Endodermal cell (in vitro differentiated cells): Measurements from ENCODE around the gene TSC2. TPM values are rescaled to one million over a fixed set of nuclear protein-coding genes. Genes with fewer than 3 reads are reported as not detected.
A peak's percentile ranks its signal among the peaks of the same experiment; 100 is the strongest.

Experiments used
- DNase-seq: peaks from one replicate; pipeline ENCODE4 v3.0.0-alpha.2; 2017
- H3K27ac ChIP-seq: 2 replicates; pipeline ENCODE4 v1.5.1; 2013; ENCODE audit warnings: mild to moderate bottlenecking, low read depth, low read length, moderate library complexity
- H3K27me3 ChIP-seq: 2 replicates; pipeline ENCODE4 v1.6.1; 2013; ENCODE audit warnings: mild to moderate bottlenecking, low read length, moderate library complexity; ENCODE audit not compliant: insufficient read depth, control insufficient read depth, poor library complexity, severe bottlenecking
- H3K36me3 ChIP-seq: 2 replicates; pipeline ENCODE4 v1.7.0; 2013; ENCODE audit warnings: mild to moderate bottlenecking, low read length, moderate library complexity; ENCODE audit not compliant: control insufficient read depth, insufficient read depth
- H3K4me1 ChIP-seq: one replicate; pipeline ENCODE4 v1.7.0; 2013; ENCODE audit warnings: low read length; ENCODE audit not compliant: control insufficient read depth, insufficient read depth
- H3K4me3 ChIP-seq: 2 replicates; pipeline ENCODE4 v1.5.1; 2013; ENCODE audit warnings: mild to moderate bottlenecking, low read length, moderate library complexity
- H3K9ac ChIP-seq: 2 replicates; pipeline ENCODE4 v1.6.1; 2013; ENCODE audit warnings: mild to moderate bottlenecking, low read length, moderate library complexity; ENCODE audit not compliant: poor library complexity, severe bottlenecking; ENCODE audit errors: extremely low read depth
- H3K9me3 ChIP-seq: 2 replicates; pipeline ENCODE4 v1.6.1; 2013; ENCODE audit warnings: mild to moderate bottlenecking, low read length, moderate library complexity; ENCODE audit not compliant: control insufficient read depth
- H3K27ac Mint-ChIP-seq: 2 replicates; pipeline ENCODE4 v1.8.0; 2020; ENCODE audit warnings: mixed read lengths
- H3K27me3 Mint-ChIP-seq: 2 replicates; pipeline ENCODE4 v1.8.0; 2021; ENCODE audit warnings: mild to moderate bottlenecking, mixed read lengths; ENCODE audit not compliant: insufficient read depth
- H3K36me3 Mint-ChIP-seq: 2 replicates; pipeline ENCODE4 v1.8.0; 2020; ENCODE audit warnings: low read depth, mixed read lengths
- H3K4me1 Mint-ChIP-seq: 2 replicates; pipeline ENCODE4 v1.8.0; 2020; ENCODE audit warnings: mixed read lengths
- H3K4me3 Mint-ChIP-seq: 2 replicates; pipeline ENCODE4 v1.8.0; 2020; ENCODE audit warnings: mild to moderate bottlenecking, moderate library complexity, mixed read lengths
- H3K9me3 Mint-ChIP-seq: 2 replicates; pipeline ENCODE4 v1.8.0; 2020; ENCODE audit warnings: mild to moderate bottlenecking, mixed read lengths
- CTCF ChIP-seq: fragments of 200-600 bp; sonication (generic); conservative IDR thresholded peaks from 2 replicates; pipeline ENCODE4 v1.5.0; 2021; ENCODE audit warnings: antibody characterized with exemption, mild to moderate bottlenecking
- WGBS, 2 experiments: methylation state at CpG; one replicate each; pipeline versions ENCODE4 v1.1.5 to v1.1.7; 2013; ENCODE audit warnings: missing lambda C conversion rate in 2 of 2, mixed read lengths in 1 of 2; ENCODE audit not compliant: insufficient coverage in 1 of 2, insufficient read length in 1 of 2; 5-methylcytosine and 5-hydroxymethylcytosine counted together
- total RNA-seq, 2 donors: library from RNA; stranded (reverse); fragmentation: NEBNext Ultra II Directional in 1 of 2; extraction: Animal tissue kit (Norgen Biotek cat#: 25700) in 1 of 2; gene quantifications; 2 replicates in 1 of 2; 3 replicates in 1 of 2; pipeline ENCODE4 v1.2.1, GENCODE V29; 2021

The TSC2 gene
- total RNA-seq, 2 donors from 2014 or later, result 166 to 192 TPM

- Mint-ChIP-seq H3K36me3 (peaks cover 2% of the 10 kb centered on the region), H3K27me3 (no peaks in the 10 kb centered on the region), H3K4me3 (no peak overlapping the region), H3K27ac (no peak overlapping the region), H3K9me3 (no peaks in the 10 kb centered on the region), H3K4me1 (peaks cover 14% of the 10 kb centered on the region)
- Histone ChIP-seq H3K27me3 (no peaks in the 10 kb centered on the region), H3K36me3 (no peaks in the 10 kb centered on the region), H3K27ac (no peak overlapping the region), H3K9ac (no peak overlapping the region), H3K4me3 (no peak overlapping the region), H3K4me1 (peaks cover 3% of the 10 kb centered on the region), H3K9me3 (no peaks in the 10 kb centered on the region)
- 93 to 97% methylated on average over 16 to 22 of the region's 22 CpGs for WGBS, 2 experiments
- DNase-seq, result no peak
- TF ChIP-seq CTCF, result no peak
Observed at GRCh38 chr16:2044541-2044940, 3.2 kb upstream of the TSC2 start.

- H3K27me3 Mint-ChIP-seq, result no peaks in the 10 kb centered on the region
- H3K27ac Mint-ChIP-seq, result no peak overlapping the region
- no peaks in the 10 kb centered on the region for H3K9me3 Mint-ChIP-seq
- peak overlapping the region; percentile 85 for H3K4me3 Mint-ChIP-seq
- peaks cover 11% of the 10 kb centered on the region for H3K36me3 Mint-ChIP-seq
- Histone ChIP-seq H3K4me3 (peak overlapping the region; percentile 87), H3K27me3 (no peaks in the 10 kb centered on the region), H3K36me3 (peaks cover 7% of the 10 kb centered on the region), H3K27ac (no peak overlapping the region), H3K9me3 (no peaks in the 10 kb centered on the region), H3K4me1 (no peaks in the 10 kb centered on the region), H3K9ac (no peak overlapping the region)
- DNase-seq, result no peak
- 96 to 98% methylated on average over 8 to 21 of the region's 21 CpGs for WGBS, 2 experiments
- peaks cover 11% of the 10 kb centered on the region for H3K4me1 Mint-ChIP-seq
- no peak for TF ChIP-seq CTCF
Observed at GRCh38 chr16:2045965-2046892, 1.6 kb upstream of the TSC2 start.

GRCh38 chr16:2046893-2047329 lies 874 bp upstream of the TSC2 start:
- no peaks in the 10 kb centered on the region for H3K27me3 Mint-ChIP-seq
- H3K36me3 Mint-ChIP-seq, result peaks cover 15% of the 10 kb centered on the region
- H3K4me1 ChIP-seq, result no peaks in the 10 kb centered on the region
- H3K36me3 ChIP-seq, result peaks cover 9% of the 10 kb centered on the region
- H3K4me3 ChIP-seq, result peak overlapping the region; percentile 87
- H3K27ac Mint-ChIP-seq, result peak overlapping the region; percentile 30
- H3K9me3 Mint-ChIP-seq, result no peaks in the 10 kb centered on the region
- 45 to 47% methylated on average over 5 to 8 of the region's 8 CpGs for WGBS, 2 experiments
- H3K9me3 ChIP-seq, result no peaks in the 10 kb centered on the region
- no peaks in the 10 kb centered on the region for H3K27me3 ChIP-seq
- DNase-seq, result no peak
- H3K4me3 Mint-ChIP-seq, result peak overlapping the region; percentile 85
- no peak for TF ChIP-seq CTCF
- H3K27ac ChIP-seq, result no peak overlapping the region
- peak overlapping the region; percentile 51 for H3K9ac ChIP-seq
- peaks cover 11% of the 10 kb centered on the region for H3K4me1 Mint-ChIP-seq
